ENCODE measurements around the gene TENM4.

TENM4 gene

DNA sequence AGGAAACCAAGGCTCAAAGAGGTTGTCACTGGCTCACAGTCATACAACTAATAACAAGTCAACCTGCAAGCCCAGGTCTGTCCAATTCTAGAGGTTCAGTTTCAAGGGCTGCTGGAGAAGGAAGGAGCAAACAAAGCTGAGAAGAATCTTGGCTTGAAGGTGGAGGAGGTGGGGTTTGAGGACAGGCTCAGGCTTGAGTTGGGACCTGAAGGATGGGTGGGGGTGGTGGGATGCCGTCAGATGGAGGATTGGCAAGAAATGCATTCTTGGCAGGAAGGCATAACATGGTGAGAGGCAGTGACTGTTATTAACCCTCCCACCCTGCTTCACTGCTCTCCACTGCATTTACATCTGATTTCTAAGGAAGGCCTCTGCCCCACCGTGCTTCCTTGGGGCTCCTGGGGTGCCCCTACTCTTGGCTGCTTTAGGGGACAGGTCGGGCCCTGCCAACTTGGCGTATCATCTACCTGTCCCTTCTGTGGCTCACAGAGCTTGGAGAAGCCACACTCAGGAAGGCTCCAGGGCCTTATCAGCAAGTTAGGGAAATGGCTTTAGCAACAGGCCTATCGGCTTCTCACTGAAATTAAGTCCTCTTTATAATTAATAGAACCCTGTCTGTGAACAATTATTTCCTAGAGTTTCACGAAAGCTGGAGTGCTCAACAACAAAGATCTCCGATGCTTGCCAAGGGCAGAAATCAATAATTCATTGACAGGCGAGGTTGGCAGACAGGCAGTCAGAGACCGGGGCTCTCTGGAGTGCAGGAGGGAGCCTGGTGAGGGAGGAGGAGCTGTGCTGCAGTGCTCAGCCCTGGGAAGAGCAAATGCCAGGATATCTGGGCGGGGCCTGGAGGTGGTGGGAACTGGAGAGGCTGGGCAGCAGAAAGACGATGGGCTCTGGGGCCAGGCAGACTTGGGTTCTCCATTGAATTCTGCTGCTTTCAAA, 781.2 kb downstream of the TENM4 start:
- no peak for DNase-seq

DNA sequence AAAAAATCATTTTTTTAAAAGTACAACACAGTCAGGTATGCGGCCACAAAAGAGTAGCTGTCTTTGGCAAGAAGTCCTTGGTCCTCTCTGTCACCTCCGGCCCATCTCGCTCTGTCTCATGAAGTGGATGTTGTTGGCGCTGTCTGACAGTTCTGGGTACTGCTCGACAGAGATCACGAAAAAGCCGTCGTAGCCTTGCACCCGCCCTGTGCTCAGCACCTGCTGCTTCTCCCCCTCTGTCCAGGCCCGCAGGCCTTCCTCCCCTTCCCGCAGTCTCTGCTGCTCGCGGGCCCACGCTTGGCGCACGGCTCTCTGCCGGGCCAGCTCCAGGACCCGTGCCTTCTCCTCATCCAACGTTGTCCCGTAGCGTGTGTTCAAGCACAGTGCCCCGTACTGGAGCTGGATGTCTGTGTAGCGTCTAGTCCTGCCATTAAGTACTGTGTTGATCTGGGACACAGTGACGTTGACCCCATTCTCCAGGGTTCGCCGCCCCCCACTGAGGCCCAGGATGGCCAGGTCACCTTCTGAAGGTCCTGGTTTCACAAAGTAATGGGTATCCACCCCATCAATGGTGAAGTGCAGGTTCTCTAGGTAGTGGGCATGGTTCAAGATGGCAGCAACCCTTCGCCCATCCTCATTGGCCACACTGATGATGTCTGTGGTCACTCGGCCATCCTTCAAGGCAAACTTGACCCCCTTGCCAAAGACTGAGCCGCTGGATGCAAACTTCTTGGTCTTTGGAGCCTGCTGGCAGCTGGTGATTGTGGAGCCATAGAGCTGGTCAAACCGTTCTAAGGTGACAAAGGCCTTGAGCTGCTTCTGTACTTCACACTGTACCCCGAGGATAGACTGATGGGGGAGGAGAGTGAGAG, 782.6 kb downstream of the TENM4 start:
- DNase-seq, result no peak

DNA sequence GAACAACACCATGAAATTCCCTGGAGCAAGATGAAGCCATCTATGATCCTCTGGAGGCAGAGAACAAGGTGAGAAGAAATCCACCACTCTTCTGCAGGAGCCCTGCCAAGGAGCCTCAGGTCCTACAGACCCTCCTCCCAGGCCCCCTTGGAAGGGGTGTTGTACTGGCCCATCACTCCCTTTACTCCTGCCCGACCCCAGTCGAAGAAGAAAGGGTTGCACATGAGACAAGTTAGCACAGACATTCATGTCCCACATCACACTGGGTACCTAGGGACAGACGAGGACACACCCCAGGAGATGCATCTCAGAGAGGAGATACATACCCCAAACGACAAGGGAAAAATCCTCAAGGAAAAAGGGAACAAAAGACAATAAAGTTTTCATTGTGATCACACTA, 783.4 kb downstream of the TENM4 start:
- DNase-seq, result no peak

DNA sequence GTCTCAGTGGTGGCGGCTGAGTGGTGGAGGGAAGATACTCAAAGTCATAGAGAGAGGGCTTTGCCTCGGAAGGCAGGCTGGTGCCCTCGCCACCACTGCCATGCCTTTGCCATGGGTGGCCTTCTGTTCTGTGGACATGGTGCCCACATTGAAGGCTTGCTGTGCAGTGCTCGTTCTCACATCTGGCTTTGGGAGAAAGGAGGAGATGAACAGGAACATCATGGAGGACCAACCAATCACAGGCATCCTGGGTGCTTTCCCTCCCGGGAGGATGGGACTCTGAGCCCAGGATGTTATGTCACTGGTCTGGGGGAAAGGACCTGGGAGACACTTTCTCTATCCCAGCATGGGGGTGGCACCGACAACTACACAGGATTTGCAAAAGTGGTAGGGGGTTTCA, 783.8 kb downstream of the TENM4 start:
- no peak for DNase-seq

DNA sequence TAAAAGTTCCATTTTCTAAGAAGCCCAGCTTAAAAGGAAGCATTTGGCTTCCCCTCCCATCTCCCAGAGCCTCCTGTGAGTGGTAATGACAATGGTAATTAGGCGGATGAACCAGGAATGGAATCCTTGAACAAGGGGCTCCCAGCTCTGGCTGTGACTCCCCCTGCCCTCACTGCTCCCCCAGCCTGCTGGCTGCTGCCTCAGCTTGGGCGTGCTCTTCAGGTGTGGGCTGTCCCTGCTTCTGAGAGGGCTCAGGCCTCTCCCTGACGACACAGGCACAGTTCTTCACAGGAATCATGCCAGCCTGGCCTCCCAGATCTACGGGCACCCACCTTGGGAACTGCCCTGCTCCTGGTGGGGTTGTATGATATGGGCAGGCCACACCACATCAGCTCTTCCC, 784.5 kb downstream of the TENM4 start:
- DNase-seq, result no peak

DNA sequence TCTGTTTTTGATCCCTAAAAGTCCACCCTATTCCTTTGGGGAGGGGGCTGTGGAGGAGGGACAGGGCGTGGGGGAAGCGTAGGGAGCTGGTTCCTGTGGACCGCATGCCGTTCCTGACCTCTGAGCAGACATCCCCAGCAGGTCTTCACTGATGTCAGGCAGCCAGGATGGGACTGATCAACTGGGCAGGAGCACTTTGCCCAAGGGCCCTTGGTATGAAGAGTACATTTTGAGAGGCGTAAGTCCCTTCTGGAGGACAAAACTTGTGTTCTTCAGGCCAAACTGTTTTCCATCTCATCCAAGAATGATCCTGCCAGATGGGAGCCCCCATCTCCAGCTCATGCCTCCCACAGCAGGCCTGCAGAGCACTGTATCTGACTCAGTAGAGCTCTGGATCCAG, 785.3 kb downstream of the TENM4 start:
- no peak for DNase-seq

DNA sequence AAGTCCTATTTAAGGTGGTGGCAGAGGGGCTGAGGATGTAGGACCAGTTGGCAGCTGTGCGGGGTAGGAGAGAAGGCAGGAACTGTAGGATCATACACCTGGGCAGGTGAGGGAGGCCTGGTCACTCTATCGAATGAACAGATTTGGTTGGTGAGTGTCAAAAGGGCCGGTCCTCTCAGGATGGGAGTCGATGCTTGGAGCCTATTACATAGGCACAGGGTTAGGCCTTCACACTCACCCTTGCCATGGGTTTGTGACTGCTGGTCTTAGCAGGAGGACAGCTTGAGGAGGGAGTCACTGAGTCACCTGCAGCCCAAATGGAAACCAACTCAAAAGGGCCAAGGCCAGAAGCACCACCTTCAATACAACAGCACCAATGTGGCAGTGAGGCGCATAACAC, 786.0 kb downstream of the TENM4 start:
- no peak for DNase-seq

DNA sequence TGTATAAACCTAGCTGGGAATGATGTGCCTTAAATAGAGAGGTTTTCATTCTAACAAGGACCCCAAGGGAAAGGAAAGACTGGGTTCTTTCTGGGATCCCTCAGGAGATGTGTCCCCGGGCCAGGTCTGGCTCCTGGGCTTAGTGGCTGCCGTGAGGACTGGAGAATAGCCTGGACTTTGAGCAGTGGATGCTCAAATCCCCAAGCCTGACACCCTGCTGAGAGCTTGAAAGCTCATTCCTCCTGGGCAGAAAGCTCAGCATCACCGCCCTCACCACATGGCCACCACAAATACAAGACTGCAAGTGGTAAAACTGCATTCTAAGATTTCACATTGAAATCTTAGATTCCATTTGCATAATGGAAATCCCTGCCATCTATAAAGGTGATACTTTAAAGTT, 786.8 kb downstream of the TENM4 start:
- DNase-seq, result no peak

DNA sequence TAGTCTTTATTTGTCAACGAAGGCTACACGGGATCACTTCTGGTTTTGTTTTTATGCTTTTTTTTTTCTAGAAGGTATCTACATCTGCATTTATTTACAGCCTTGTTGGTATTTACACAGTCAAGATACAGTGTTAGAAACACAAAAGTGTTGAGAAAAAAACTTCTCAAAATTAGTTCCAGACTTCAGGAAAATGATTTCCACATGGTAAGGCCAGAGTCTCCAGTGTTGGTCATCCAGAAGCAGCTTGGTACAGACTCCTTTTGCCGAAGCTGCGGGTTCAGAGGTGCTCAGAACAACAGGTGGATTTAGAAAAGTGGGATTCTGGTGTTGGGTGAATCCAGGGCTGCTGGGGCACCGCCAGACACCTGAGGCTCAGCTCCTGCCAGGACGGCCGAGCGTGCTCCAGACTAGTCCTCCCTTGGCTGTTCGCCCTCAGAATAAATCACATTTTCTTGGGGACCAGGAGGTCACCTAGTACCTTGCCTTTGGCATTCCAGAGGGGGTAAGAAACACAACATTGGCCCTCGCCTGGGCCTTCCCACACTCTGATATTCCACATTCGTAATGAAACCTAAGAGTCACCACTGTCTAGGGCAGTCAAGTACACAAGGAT, 787.4 kb downstream of the TENM4 start:
- no peak for DNase-seq

DNA sequence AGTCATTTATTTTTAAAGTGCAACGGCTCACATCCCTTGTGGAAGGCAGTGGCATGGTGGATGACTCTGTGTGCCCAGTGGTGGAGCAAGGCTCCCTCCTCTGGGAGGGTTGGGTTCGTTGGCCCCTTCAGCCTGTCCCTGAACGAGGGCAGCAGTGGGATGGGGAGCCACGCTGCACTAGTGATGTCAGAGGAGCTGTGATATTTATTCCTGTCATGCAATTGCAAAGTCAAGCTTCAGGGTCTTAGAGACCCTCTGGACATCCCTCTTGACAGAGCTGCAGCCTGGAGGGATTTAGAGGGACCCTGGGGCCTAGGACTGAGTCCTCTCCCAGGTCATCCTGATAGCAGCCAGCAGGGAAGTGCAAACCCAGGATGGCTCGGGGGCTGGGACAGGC, 788.0 kb downstream of the TENM4 start:
- DNase-seq, result no peak

DNA sequence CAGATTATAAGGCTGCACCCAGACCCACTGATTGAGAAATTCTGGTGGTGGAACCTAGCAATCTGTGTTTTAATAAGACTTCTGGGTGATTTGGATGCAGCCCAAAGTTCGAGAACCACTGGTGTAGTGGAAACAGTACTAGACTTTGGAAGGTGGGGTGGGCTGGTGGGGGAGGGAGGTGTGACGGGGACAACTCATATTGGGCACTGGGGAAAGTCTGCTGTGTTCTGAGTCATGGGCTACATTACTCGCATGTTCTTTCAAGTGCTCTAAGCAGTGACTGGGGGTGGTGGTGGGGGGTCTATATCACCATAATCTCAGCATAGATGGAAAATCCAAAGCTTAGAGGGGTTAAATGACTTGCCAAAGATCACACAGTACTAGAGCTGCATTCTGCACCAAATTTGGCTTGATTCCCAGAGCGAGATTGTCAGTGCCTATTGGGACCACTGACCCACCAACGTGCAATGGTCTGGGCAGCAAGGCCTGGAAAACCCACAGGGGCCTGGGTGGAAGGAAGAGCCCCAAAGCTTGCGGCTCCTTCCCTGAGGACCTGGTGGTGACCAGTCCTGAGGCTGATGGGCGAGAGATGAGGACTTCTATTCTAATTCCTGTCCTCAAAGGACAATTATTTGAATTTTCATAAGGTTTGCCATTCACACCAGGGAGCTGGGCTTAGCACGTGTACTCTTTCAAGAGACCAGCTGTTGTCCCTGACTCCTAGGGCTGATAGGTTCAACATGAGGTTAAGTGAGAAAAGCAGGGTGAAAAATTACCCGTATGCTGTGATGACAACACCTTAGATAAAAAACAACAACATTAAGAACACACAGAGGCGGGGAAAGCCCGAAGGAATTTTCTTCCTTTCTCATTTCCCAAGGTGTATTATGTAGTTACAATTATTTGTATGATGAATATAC, 788.6 kb downstream of the TENM4 start:
- no peak for DNase-seq

DNA sequence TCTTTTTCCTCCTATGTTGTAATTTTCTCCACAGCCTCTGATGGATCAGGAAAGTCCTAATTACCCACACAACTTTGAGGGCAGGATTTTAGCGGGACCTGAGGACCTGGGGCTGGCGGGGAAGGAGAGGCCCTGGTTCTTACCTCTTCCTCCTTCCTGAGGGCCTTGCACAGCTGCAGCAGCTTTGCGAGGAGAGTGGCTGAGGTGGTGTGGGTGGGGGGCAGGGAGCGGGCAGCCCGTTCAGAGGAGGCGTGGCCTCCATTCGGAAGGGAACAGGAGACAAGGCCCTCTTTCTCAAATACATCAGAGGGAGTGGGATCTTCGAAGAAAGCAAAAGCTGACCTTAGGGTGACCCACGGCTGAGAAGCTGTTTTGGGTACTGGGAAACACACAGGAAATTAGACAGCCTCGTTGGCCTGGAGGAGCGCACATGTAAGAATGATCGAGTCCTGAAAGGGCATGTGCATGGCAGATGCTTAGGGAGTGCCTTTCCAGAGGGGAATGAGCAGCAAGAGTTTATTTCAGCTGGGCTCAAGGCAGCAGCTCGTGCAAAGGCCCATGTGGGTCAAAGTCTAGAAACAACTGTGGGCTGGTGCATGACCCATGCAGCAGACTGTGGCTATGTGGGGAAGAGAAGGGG, 789.6 kb downstream of the TENM4 start:
- no peak for DNase-seq

DNA sequence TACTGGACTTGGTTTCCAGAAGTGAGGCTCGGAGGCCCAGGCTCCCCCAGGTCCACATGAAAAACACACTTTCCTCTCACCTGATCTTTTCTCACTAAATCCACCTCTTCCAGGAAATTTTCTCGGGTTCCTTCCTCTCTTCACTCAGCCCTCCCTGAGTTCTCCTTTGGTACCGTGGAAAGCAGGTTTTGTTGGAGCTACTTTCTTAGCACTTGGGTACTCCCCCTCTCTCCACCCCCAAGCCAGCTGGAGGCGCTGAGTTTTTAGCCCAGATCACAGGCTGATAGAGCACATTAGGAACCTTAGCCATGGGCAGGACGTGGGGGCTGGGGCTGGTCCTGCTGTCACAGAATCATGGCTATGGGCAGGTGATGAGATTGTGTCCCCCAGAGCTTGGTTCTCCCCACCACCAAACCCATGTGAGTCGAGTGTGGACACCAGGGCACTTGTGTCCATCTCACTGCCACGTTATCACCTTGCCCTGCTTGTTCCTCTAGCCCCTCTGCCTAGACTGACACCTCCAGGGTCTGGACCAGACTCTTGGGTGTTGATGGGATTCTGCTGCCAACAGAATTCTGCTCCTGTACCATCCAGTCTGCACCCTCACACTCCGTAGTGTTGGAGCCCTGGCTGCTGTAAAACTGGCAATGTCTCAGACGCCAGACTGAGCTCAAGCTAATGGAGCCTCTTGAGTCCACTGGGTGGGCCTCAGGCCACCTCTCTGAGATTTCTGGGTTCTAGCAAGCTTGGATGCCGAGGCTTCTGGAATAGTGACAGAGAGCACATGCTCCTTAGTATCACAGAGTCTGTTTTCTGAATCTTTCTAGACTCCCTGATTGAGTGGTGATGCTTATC, 791.2 kb downstream of the TENM4 start:
- no peak for DNase-seq

DNA sequence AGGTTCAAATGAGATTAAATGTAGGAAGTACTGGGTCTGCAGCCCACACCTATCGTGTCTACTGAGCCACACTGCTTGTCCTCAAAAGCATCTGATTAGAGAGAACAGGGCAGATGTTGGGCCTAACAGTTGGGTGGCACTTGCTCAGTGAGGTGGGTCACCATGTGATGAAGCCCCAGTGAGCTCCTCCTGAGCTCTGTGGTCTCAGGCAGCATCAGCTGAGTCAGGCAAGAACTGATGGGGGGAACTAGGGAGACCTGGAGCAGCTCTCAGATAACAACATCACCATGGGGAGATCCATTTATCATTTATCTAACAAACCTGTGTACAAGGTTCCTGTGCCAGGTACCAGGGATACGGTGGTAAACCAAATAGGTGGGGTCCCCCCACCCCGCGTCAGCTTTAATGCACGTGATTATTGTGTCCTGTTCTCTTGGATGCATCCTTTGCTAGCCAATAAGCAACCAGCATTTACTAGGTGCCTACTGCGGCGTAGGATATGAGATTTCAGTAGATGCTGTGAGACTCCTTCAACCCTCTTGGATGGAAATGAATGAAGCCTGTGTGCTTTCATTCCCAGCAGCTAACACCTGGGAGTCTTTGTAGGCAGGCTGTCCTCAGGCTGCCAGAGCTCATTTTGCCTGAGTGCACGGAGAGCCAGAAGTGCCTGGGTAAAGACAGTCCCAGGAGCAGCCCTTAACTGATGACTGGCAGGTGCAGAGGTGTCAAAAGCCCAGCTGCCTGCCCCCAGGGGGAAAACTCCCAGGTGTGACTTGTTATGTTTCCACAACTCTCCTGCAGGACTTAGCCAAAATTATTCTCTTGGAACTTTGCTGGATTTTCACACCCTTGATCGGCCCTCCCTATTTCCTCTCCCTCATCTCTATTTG, 792.6 kb downstream of the TENM4 start:
- DNase-seq, result peak; percentile 3

DNA sequence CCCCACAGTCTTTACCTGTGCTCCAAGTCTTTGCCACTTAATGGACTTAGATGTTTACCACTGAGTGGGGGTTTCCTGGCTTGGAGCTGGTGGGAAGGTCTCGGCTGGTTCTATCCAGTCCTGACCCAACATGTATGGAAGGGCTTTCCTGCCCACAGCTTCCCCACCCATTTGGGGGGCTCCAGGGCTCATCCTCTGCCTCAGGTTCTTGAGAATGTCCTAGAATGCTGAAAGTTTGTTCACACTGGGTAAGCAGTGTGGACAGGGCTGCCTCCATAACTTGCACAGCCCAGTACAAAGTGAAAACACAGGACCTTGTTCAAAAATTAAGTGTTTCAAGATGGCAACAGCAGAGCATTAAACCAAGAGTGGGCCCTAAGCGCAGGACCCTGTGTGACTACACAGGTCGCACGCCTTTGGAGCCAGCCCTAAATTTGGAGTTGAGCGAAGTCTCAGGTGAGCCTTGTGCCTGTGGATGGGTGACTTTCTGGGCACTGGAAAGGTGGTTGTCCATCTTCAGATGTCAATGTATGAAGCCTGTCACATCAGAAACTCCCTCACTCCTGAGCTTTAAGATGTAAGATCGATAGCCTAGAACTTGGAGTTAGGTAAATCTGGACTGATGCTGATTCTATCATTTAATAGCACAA, 793.4 kb downstream of the TENM4 start:
- DNase-seq, result no peak

DNA sequence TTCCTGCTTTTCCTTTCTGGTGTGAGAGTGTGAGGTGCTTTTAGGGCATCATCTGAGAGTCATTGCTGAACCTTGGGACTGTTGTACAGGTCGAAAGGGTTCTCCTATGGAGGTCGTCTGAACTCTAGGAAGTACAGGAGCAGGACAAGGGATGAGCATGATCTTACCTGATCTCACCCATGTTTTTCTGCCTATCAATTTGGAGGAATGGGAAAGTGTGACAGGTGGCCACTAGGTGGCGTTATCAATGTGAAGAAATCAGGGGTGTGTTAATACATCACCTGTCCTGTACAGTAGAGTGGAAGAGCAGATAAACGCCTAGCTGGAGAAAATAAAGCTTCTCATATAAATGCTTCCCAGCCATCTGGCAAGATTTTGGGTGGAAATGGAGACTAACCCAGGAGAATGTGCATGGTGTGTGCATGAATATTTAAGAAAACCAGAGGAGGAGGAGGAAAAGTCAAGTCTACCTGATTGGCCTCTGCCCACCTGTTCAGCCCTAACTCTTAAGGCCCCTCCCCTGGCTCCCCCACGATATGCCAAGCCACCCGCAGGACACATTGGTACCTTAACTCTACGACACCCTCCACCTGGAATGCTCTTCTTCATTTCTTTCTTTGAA, 794.2 kb downstream of the TENM4 start:
- DNase-seq, result peak; percentile 66

DNA sequence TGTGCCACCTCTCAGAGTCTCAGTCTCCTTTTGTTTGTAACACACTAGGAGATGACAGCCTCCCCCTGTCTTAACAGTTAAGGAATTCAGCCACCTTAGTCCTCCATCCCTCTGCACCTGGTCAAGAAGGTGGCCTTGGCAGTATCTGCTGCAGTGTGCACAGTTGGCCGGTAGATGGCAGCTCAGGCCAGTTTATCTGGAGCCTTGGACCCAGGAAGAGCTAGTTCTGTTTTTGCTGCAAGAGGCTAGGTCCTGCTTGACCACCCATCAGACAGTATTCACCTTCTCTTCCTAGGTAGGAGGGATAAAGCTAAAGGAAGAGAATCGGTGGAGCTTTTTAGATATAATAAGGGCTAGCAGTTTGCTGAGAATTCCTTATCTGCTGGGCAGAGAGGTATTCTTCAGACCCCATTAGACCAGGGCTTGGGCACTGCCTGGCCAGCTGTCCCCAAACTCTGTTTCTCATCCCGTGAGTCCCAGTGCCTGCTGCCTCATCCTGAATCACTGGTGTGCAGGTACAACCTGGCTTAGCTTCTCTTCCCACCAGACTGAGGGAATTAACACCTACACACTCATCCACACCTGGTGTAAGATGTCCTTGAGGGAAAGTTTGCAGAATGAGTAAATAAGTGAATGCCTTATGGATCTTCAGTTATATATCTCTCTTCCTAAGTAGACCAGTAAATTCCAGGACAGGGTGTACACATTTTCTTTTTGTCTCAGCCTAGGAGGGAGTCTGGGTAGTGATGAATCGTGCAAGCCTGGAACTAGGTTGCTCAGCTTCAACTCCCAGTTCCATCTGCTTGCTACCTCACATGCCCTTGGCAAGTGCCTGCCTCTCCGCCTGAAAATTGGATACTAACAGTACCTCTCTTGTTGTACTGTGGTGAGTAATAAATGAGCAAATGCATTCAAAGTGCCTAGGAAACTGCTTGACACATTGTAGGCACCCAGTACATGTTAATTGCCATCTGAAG, 795.3 kb downstream of the TENM4 start:
- peak; percentile 33 for DNase-seq

DNA sequence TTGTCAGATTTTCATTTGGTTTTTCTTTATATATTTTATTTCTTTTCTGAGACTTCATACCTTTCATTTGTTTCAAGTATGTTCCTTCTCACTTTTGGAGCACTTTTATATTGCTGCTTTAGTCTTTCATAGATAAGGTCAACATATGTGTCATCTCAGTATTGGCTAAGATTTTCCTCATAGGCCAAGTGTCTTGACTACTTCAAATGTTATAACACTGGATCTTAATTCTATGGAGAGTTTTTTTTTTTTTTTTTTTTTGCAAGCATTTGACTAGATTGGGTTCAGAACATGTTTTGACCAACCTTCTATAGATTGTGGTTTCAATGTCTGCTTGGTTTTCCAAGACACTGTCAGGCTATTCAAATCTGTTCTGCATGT, 797.2 kb downstream of the TENM4 start:
- DNase-seq, result no peak

Data from DMS153 (cell line).